ENCODE results near the gene UCN2. TPM values are rescaled to one million over a fixed set of nuclear protein-coding genes. Genes with fewer than 3 reads are reported as not detected.

UCN2 gene
- total and polyA plus RNA-seq, 2 of the 8 experiments (the other 6 are each of a cell fraction or from before 2014, with no cell fraction given): 0.14 TPM; not detected in 1

GRCh38 chr3:48519277-48519643 lies 44.3 kb downstream of the UCN2 start:
- WGBS, 2 experiments (ENCODE audit: extremely low coverage in 1 of 2, insufficient coverage in 1 of 2, insufficient read length in 1 of 2, insufficient replicate concordance in 2 of 2, low coverage in 1 of 2, low lambda C conversion rate in 2 of 2, missing lambda C conversion rate in 1 of 2): 97% methylated on average over 9 of the region's 9 CpGs; no CpG with 5 or more reads in 1 of the 2 experiments
- H3K9ac ChIP-seq (replicated peaks in 1 of 4; ENCODE audit: extremely low read depth in 1 of 4, low read depth in 3 of 4, low read length in 3 of 4): no peak overlapping the region

More at GRCh38 chr3:48519277-48519643, 44.3 kb downstream of the UCN2 start:
- H3K18ac ChIP-seq (ENCODE audit: extremely low read depth, low read length): no peak overlapping the region
- H2BK15ac ChIP-seq (ENCODE audit: low read length): no peak overlapping the region
- peaks cover 2 to 7% (median 5%) of the 10 kb centered on the region in 4 experiments; a peak in 5 of 8 replicates for H3K36me3 ChIP-seq (ENCODE audit: control insufficient read depth in 2 of 4, insufficient read depth in 4 of 4, low read length in 3 of 4)
- H2BK12ac ChIP-seq (ENCODE audit: low read depth, low read length): no peak overlapping the region
- H4K5ac ChIP-seq (ENCODE audit: insufficient read length, low read depth, low read length): no peak overlapping the region
- H3K79me1 ChIP-seq (ENCODE audit: low read depth, low read length): no peaks in the 10 kb centered on the region
- no peak overlapping the region for H4K8ac ChIP-seq (ENCODE audit: extremely low read depth, insufficient read depth, low read length)
- TF ChIP-seq SRF (IDR thresholded peaks at IDR 0.05; ENCODE audit: low read depth, low read length) (no peak), NANOG (IDR thresholded peaks at IDR 0.05; ENCODE audit: insufficient read depth, low read depth, low read length, poor library complexity, severe bottlenecking) (no peak), CREB1 (IDR thresholded peaks at IDR 0.05) (no peak), RAD21 (IDR thresholded peaks at IDR 0.05 in 1 of 2, conservative IDR thresholded peaks at IDR 0.05 in 1 of 2; ENCODE audit: low read depth in 2 of 2, low read length in 2 of 2) (no peak)
- H3K23ac ChIP-seq (ENCODE audit: insufficient read length): no peak overlapping the region
- no peak overlapping the region for H2BK5ac ChIP-seq (ENCODE audit: low read depth, low read length)
- no peak overlapping the region for H3K4me3 ChIP-seq (ENCODE audit: extremely low read depth in 1 of 4, insufficient read depth in 2 of 4, low read depth in 3 of 4, low read length in 4 of 4)
- H3K4me2 ChIP-seq (ENCODE audit: insufficient read depth in 1 of 2, low read depth in 2 of 2, low read length in 2 of 2): no peak overlapping the region
- H3K23me2 ChIP-seq (ENCODE audit: low read depth, low read length): no peaks in the 10 kb centered on the region
- H3K27me3 ChIP-seq (replicated peaks in 1 of 4; ENCODE audit: control insufficient read depth in 3 of 4, extremely low read depth in 1 of 4, insufficient read depth in 3 of 4, low read length in 3 of 4): no peaks in the 10 kb centered on the region
- H3K56ac ChIP-seq (replicated peaks; ENCODE audit: insufficient read length, low read depth, low read length): no peak overlapping the region
- ChIA-PET POLR2A (ENCODE audit: partially characterized antibody) (no interaction called here), CTCF (ENCODE audit: partially characterized antibody) (interaction anchor here (1.0 to 1.6 kb wide), 7 partner anchors 11 to 248 kb away, joined by 3 to 4 read pairs (median 3); no protein-coding TSS in a partner anchor)
- H2BK20ac ChIP-seq (ENCODE audit: low read length): no peak overlapping the region
- H4K91ac ChIP-seq (replicated peaks; ENCODE audit: insufficient read length, low read length): no peak overlapping the region
- no peak overlapping the region for H2AK5ac ChIP-seq (ENCODE audit: low read depth, low read length)
- H3K9me3 ChIP-seq (ENCODE audit: insufficient read depth in 2 of 2, low read depth in 1 of 2, low read length in 1 of 2): no peaks in the 10 kb centered on the region
- H2AFZ ChIP-seq (ENCODE audit: low read length): no peak overlapping the region
- peaks cover 2 to 3% of the 10 kb centered on the region in 2 experiments for H4K20me1 ChIP-seq (replicated peaks in 1 of 2; ENCODE audit: control insufficient read depth in 1 of 2, insufficient read depth in 2 of 2, low read length in 2 of 2)
- H3K4me1 ChIP-seq (replicated peaks in 1 of 4; ENCODE audit: control insufficient read depth in 3 of 4, insufficient read depth in 4 of 4, low read length in 3 of 4): no peaks in the 10 kb centered on the region
- H3K4ac ChIP-seq (replicated peaks; ENCODE audit: insufficient read length, low read depth, low read length): no peak overlapping the region
- H3K79me2 ChIP-seq (ENCODE audit: control insufficient read depth in 1 of 2, insufficient read depth in 2 of 2, low read length in 2 of 2): no peaks in the 10 kb centered on the region
- no peak overlapping the region for H3K27ac ChIP-seq (ENCODE audit: low read depth, low read length)
- FAIRE-seq (no peak), DNase-seq (ENCODE audit: low read depth in 1 of 2, low spot score in 2 of 2) (no peak)
- no peak overlapping the region for H2BK120ac ChIP-seq (replicated peaks; ENCODE audit: low read depth, low read length)
- no peak overlapping the region for H3K14ac ChIP-seq (ENCODE audit: insufficient read length)

All from H1 (cell line).